Hypothalamus (tissue), 51 donors: ENCODE results near the gene CAPN12.
A peak's percentile ranks its signal among the peaks of the same experiment; 100 is the strongest.
"Not testable (repeated sequence)": the region's sequence is repeated elsewhere in the genome, so short reads cannot be mapped to it uniquely, and the experiment has no call there.

Source experiments
- DNase-seq, 51 donors: peaks; one replicate each; lab custom pipeline; 2025; lab: John Stamatoyannopoulos, UW

CAPN12 gene

DNA sequence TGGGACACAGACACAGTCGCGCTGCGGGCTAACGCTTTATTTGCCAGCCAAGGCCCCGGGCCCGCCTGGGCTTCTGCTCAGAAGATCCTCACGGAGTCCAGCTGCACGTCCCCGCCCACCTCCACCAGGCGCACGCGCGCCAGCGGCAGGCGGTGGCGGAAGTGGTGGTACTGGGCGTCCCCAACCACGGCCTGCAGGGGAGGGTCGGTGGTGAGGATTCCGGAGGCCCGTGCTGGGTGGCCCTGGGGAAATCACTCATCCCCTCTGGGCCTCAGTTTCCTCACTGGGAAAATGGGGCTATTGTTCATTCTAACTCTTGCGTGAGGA, 26.6 kb upstream of the CAPN12 start:
- not testable (repeated sequence) for DNase-seq

DNA sequence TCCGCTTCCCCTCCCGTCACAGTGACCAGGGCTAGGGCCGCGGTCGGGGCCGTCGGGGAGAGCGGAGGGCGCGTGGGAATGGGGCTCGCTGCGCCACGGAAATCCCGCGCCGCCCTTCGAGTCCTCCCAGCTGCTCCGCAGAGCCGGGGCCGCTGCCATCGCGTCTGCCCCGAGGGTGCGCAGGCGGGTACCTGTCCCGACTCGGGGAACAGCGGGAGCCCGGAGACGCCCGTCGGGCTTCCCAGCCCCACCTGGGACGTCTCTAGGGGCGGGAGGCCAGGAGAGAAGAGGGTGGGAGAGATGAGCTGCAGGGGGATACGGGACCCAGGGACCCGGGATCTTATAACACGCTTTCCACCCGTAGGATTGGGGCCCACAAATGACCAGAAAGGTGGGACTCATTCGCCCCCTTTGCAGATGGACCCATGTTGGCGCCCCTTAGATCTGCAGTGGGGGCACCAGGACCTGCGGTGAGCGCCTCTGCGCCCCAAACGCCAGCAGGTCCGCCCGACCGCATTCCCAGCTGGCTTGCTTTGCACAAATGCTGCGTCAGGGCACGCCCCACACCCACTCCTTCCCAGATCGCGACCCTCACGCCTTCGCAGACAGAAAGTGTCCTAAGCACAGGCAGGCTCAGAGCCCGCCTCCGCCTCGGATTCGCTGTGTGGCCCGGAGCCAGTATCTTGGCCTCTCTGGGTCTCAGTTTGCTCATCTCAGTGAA, 26.1 kb upstream of the CAPN12 start:
- DNase-seq, result not testable (repeated sequence)

DNA sequence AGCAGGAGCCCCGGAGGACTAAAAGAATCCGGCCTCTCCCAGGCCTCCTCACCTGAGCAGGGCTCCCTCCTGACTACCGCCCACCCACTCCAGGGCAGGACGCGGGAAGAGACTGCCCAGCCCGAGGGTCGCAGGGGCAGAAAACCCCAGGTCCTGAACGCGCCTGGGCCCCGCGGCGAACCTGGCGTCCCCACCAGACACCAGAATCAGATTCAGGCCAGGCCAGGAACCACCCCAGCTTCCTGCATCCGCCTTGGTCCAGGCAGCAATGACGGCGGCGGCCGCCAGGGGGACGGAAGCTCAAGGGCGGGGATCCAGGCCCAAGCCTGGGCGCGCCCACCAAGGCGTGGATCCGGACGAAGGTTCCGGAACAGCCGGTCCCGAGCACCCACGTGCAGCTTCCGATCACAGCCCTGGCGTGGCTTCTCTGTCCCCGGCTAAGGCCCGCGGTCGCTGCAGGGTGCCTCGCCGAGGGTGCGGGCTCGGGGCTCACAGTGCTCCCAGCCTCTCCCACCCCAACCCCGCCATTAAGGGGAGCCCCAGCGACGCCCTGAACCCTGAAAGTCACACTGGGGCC, 25.4 kb upstream of the CAPN12 start:
- DNase-seq, result peak in 43 of 51 donors; percentile 1 to 79 (median 27)

DNA sequence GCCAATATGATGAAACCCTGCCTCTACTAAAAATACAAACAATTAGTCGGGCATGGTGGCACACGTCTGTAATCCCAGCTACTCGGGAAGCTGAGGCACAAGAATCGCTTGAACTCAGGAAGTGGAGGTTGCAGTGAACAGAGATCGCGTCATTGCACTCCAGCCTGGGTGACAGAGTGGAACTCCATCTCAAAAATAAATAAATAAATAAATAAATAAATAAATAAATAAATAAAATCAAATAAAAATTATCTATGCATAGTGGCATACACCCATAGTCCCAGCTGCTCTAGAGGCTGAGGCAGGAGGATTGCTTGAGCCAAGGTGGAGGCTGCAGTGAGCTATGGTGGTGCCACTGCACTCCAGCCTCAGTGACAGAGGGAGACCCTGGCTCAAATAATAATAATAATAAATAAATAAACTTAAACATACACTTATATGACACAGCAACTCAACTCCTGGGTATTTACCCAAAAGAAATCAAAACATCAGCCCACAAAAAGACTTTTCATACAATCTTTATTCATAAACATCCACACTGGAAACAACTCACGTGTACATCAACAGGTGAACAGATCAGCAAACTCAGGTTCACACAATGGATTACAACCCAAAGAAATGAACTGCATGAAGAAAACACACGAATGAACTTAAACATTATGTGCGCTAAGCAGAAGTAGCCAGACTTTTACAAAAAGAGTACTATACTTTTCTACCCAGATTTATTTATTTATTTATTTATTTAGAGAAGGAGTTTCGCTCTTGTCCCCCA, 22.2 kb upstream of the CAPN12 start:
- DNase-seq, result no peak

DNA sequence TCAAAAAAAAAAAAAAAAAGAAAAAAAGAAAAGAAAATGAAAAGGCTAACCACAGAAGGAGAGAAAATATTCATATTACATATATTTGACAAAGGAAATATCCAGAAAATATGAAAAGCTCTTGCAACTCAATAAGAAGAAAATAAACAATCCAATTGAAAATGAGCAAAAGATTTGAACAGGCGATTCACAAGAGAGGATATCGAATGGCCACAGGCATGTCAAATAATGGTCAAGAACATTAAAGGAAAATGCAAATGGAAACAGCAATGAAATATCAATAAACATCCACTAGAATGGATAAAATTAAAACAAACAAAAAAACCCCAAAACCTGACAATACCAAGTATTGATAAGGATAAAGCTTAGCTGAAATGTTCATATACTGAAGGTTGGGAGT, 20.9 kb upstream of the CAPN12 start:
- no peak for DNase-seq

DNA sequence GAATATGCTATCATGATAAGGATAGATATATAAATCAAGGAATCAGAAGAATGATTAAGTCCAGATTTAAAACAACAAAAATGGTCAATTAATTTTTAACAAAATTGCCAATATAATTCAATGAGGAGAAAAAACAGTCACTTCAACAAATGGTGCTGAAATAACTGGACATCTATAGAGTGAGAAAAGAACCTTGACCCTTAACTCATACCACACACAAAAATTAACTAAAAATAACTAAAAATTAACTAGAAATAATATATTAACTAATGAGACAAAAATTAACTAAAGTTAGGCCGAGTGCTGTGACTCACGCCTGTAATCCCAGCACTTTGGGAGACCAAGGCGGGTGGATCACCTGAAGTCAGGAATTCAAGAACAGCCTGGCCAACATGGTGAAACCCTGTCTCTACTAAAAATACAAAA, 19.5 kb upstream of the CAPN12 start:
- no peak for DNase-seq

DNA sequence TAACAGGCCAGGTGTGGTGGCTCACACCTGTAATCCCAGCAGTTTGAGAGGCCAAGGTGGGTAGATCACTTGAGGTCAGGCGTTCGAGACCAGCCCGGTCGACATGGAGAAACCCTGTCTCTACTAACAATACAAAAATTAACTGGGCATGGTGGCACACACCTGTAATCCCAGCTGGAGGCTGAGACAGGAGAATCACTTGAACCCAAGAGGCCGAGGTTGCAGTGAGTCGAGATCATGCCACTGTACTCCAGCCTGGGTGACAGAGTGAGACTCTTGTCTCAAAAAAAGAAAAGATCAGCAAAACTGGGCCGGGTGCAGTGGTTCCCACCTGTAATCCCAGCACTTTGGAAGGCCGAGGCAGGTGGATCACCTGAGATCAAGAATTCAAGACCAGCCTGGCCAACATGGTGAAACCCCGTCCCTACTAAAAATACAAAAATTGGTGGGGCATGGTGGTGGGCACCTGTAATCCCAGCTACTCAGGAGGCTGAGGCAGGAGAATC, 17.7 kb upstream of the CAPN12 start:
- DNase-seq, result not testable (repeated sequence)

DNA sequence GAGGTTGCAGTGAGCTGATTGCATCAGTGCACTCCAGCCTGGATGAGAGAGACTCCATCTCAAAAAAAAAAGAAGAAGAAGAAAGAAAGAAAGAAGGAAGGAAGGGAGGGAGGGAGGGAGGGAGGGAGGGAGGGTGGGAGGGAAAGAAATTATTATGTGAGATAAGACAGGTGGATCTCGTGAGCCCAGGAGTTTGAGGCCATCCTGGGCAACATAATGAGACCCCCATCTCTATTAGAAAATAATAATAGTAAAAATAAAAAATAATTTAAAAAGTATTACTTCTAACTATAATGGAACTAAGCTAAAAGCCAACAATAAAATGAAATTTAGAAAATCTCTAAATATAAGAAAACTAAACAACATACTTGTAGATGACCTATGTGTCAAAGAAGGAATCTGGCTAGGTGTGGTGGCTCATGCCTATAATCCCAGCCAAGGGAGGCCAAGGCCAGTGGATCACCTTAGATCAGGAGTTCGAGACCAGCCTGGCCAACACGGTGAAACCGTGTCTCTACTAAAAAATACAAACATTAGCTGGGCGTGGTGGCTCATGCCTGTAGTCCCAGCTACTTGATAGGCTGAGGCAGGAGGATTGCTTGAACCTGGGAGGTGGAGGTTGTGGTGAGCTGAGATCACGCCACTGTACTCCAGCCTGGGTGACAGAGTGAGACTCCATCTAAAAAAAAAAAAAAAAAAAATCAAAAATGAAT, 16.7 kb upstream of the CAPN12 start:
- DNase-seq, result not testable (repeated sequence)

DNA sequence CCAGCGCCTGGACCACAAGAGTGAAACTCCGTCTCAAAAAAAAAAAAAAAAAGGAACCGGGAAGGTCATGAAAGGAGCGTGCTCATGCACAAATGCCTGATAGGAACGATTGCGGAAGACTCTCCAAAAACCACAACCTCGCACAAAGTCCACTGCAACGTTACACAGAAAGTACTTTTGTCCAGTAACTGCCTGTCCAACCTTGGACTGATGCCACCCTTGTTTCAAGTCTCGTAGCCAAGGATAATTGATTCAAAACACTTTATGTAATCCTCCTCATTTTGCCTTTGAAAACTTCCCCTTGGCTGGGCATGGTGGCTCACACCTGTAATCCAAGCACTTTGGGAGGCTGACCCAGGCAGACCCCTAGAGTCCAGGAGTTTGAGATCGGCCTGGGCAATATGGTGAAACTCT, 15.3 kb upstream of the CAPN12 start:
- no peak for DNase-seq

DNA sequence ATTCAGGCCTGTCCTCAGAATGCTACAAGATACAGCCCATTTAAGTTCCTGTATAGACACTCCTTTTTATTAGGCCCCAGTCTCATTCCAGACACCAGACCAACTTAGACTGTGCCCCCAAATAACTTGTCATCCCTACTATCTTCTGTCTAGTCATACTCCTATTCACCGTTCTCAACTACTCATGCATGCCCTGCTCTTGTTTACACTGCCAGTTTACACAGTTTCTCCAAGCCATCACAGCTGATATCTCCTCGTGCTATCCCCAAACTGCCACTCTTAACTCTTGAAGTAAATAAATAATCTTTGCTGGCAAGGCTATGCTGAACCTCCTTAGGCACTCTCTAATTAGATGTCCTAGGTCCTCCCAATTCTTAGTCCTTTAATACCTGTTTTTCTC, 9.9 kb upstream of the CAPN12 start:
- DNase-seq, result not testable (repeated sequence)

DNA sequence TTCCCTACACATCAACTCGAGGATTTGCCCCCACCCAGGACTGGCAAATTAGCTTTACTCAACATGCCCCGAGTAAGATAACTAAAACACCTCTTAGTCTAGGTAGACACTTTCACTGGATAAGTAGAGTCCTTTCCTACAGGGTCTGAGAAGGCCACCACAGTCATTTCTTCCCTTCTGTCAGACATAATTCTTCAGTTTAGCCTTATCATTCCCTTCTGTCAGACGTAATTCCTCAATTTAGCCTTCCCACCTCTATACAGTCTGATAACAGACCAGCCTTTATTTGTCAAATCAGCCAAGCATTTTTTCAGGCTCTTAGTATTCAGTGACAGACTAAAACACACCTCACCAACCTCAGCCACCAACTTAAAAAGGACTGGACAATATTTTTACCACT, 9.5 kb upstream of the CAPN12 start:
- DNase-seq, result not testable (repeated sequence)

DNA sequence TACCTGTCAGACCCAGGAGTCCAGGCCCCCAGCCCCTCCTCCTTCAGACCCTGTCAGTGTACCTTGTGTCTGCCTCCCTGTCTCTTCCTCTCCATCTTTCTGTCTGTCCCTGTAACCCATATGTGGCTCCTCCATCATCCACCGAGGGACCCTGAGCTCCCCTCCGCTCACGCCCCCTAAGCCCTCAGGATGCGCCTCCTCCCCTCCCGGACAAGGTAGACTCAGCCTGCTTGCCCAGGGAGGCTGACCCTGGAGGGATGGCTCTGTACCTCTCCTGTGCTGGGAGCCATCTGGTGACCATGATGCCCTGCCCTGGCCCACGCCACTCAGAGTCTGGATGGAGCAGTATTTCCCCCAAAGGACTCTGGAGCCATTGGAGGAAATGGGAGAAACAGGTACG, 1.0 kb upstream of the CAPN12 start:
- no peak for DNase-seq

DNA sequence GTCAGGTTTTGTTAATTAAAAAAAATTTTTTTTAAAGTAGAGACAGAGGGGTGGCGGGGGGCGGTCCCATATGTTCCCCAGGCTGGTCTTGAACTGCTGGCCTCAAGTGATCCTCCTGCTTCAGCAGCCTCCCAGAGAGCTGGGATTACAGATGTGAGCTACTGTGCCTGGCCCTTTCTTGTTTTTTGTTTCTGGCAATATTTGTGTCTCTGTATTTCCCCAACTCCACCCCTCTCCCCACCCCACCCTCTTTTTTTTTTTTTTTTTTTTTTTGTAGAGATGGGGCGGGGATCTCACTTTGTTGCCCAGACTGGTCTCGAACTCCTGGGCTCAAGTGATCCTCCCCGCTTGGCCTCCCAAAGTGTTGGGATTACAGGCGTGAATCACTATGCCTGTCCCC, 600 bp upstream of the CAPN12 start:
- DNase-seq, result no peak

DNA sequence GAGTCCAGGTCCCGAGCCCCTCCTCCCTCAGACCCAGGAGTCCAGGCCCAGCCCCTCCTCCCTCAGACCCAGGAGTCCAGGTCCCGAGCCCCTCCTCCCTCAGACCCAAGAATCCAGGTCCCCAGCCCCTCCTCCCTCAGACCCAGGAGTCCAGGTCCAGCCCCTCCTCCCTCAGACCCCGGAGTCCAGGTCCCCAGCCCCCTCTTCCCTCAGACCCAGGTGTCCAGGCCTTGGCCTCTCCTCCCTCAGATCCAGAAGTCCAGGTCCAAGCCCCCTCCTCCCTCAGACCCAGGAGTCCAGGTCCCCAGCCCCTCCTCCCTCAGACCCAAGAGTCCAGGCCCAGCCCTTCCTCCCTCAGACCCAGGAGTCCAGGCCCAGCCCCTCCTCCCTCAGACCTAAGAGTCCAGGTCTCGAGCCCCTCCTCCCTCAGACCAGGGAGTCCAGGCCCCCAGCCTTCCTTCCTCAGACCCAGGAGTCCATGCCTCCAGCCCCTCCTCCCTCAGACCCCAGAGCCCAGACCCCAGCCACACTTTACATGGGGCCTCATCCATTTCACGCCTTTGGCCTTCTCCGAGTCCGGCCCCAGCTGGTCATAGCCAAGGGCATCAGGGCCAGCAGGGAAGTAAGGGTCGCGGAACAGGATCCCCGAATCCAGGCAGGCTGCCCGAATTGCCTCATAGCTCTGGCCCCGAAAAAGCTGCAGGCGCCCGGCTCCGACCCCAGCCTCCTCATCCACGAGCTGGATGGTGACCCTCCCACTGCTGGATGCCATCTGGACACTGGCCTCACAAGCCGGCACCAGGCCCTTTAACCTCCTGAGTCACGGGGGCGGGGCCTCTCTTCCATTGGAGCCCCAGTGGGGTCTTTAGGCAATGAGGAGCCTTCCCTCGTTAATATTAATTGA, 628 bp downstream of the CAPN12 start:
- DNase-seq, result no peak

DNA sequence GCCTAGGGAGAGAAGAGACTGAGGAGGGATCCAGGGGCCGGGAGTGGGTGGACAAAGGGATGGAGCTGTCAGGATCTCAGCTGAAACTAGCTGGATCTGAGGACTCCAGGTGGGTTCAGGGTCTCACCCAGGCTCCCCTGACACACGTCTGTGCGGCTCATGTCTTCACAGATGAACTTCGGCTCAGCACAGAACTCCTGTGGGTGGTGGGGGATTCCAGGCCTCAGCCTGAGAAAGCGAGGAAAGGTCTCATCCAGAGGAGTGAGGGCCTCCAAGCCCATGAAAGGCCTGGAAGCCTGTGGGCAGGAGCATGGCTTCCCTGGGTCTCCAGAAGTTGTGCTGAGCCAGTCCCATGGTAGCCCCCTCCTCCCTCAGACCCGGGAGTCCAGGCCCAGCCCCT, 1.4 kb downstream of the CAPN12 start:
- DNase-seq, result no peak

DNA sequence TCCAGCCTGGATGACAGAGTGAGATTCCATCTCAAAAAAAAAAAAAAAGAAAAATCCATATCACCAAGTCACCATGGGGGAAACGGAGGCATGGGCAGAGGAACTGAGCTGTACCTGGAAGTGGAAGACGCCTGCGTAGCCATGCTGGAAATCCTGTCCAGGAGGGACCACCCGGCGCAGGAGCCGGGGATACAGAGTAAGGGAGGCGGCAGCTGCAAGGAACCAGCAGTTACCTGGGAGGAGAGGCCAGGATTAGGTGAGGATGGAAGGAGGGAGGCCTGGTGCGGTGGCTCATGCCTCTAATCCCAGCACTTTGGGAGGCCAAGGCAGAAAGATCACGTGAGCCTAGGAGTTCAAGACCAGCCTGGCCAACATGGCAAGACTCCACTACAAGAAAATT, 2.0 kb downstream of the CAPN12 start:
- no peak for DNase-seq

DNA sequence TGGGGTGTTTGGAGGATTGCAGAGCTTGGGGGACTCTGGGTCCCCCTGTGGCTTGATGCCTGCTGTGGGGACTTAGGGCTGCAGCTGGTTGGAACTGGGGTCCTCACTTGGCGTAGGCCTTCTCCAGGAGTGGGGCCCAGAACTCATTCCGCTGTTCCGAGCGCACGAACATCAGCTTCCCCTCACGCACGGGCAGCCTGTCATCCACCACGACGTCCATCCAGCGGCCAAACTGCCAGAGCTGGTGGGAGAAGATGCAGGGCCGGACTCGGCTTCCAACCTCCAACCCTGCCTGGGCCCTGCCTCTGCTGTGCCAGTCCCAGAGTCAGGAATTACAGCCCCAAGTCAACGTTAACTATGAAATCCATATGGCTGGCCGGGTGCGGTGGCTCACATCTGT, 2.6 kb downstream of the CAPN12 start:
- DNase-seq, result no peak

DNA sequence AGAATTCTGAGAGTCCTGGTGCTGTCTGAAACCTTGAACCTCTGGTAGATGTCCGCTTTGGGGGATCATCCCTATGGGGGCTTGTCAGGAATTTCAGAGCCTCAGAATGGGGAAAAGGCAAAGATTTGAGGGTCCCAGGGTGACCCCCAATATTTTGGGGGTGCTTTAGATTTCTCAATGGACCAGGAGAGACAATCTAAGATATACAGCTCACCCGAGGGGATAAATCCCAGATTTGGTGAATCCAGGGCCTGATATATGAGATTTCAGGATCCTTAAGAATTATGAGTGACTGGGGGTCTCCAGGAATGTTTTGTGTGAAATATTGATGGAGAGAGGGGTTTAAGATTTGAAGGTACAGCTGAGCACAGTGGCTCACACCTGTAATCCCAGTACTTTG, 3.3 kb downstream of the CAPN12 start:
- DNase-seq, result no peak

DNA sequence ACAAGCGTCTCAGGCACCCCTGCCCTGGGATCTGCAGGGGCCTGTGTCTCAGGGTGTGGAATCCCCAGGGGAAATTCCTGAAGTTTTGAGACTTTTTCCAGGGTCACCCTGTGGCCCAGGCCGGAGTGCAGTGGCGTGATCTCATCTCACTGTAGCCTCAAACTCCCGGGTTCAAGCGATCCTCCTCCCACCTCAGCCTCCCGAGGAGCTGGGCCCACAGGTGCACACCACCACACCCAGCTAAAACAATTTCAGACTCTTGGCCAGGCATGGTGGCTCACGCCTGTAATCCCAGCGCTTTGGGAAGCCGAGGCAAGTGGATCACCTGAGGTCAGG, 4.0 kb downstream of the CAPN12 start:
- DNase-seq, result no peak
